ENCODE measurements around the gene CELF4.

Gene CELF4

GRCh38 chr18:37442477-37442876 is 123.1 kb downstream of the CELF4 start:
- no peak for TF ChIP-seq CTCF (IDR thresholded peaks at IDR 0.05; ENCODE audit: borderline replicate concordance, extremely low read depth, low read length, poor library complexity, severe bottlenecking)
- TF ChIP-seq EZH2 (IDR thresholded peaks at IDR 0.05; ENCODE audit: borderline replicate concordance, low read depth, low read length, severe bottlenecking), result no peak
- no peak for ATAC-seq (ENCODE audit: insufficient read depth, low read depth)

DNA sequence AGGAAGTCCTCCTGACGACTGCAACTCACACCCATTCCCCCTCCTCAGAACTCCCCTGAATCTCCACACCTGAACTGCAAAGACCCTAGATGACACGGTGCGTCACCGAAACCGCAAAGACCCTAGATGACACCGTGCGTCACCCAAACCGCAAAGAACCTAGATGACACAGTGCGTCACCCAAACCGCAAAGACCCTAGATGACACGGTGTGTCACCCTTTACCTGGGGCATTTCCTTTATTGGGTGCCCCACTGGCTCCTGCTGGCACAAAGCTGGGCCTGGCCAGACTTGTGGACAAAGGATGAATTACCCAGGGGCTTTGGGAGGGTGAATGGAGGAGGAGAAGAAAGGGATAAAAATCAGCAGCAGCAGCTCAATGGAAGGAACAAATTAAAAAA is 123.8 kb downstream of the CELF4 start:
- H2AFZ ChIP-seq (ENCODE audit: low read depth, low read length), result no peak overlapping the region
- H3K9me3 ChIP-seq (ENCODE audit: insufficient read depth, low read length, severe bottlenecking), result no peaks in the 10 kb centered on the region
- H3K27me3 ChIP-seq (ENCODE audit: insufficient read depth, low read length, poor library complexity), result no peaks in the 10 kb centered on the region
- ATAC-seq (ENCODE audit: insufficient read depth, low read depth), result no peak
- no peaks in the 10 kb centered on the region for H4K20me1 ChIP-seq (ENCODE audit: insufficient read depth, low read length)
- no peak for TF ChIP-seq EZH2 (IDR thresholded peaks at IDR 0.05; ENCODE audit: borderline replicate concordance, low read depth, low read length, severe bottlenecking)
- TF ChIP-seq CTCF (IDR thresholded peaks at IDR 0.05; ENCODE audit: borderline replicate concordance, extremely low read depth, low read length, poor library complexity, severe bottlenecking), result no peak
- no peak overlapping the region for H3K27ac ChIP-seq (ENCODE audit: low read length)
- no peak overlapping the region for H3K4me2 ChIP-seq (ENCODE audit: insufficient read depth, low read length)
- H3K9ac ChIP-seq (ENCODE audit: low read depth, low read length), result no peak overlapping the region
- H3K79me2 ChIP-seq (ENCODE audit: insufficient read depth, low read length), result no peaks in the 10 kb centered on the region
- H3K36me3 ChIP-seq (ENCODE audit: insufficient read depth, low read length), result no peaks in the 10 kb centered on the region
- H3K4me3 ChIP-seq (ENCODE audit: low read depth in 1 of 2, low read length in 2 of 2), result no peak overlapping the region
- peaks cover 16% of the 10 kb centered on the region for H3K4me1 ChIP-seq (ENCODE audit: insufficient read depth, low read length)
- no peak for DNase-seq

More at GRCh38 chr18:37442477-37442876, 123.1 kb downstream of the CELF4 start:
- H4K20me1 ChIP-seq (ENCODE audit: insufficient read depth, low read length), result no peaks in the 10 kb centered on the region
- H2AFZ ChIP-seq (ENCODE audit: low read depth, low read length), result no peak overlapping the region
- no peaks in the 10 kb centered on the region for H3K27me3 ChIP-seq (ENCODE audit: insufficient read depth, low read length, poor library complexity)
- H3K27ac ChIP-seq (ENCODE audit: low read length), result no peak overlapping the region
- no peaks in the 10 kb centered on the region for H3K9me3 ChIP-seq (ENCODE audit: insufficient read depth, low read length, severe bottlenecking)
- no peaks in the 10 kb centered on the region for H3K36me3 ChIP-seq (ENCODE audit: insufficient read depth, low read length)
- no peak overlapping the region for H3K4me3 ChIP-seq (ENCODE audit: low read depth in 1 of 2, low read length in 2 of 2)
- H3K4me2 ChIP-seq (ENCODE audit: insufficient read depth, low read length), result no peak overlapping the region
- H3K4me1 ChIP-seq (ENCODE audit: insufficient read depth, low read length), result peaks cover 9% of the 10 kb centered on the region
- H3K79me2 ChIP-seq (ENCODE audit: insufficient read depth, low read length), result no peaks in the 10 kb centered on the region
- DNase-seq, result no peak
- H3K9ac ChIP-seq (ENCODE audit: low read depth, low read length), result no peak overlapping the region

- Histone ChIP-seq H3K79me2 (ENCODE audit: insufficient read depth, low read length) (no peaks in the 10 kb centered on the region), H4K20me1 (ENCODE audit: insufficient read depth, low read length) (no peaks in the 10 kb centered on the region), H3K36me3 (ENCODE audit: insufficient read depth, low read length) (no peaks in the 10 kb centered on the region), H3K9ac (ENCODE audit: low read depth, low read length) (no peak overlapping the region), H3K9me3 (ENCODE audit: insufficient read depth, low read length, severe bottlenecking) (no peaks in the 10 kb centered on the region), H3K4me1 (ENCODE audit: insufficient read depth, low read length) (peaks cover 32% of the 10 kb centered on the region), H2AFZ (ENCODE audit: low read depth, low read length) (no peak overlapping the region), H3K4me2 (ENCODE audit: insufficient read depth, low read length) (no peak overlapping the region), H3K27me3 (ENCODE audit: insufficient read depth, low read length, poor library complexity) (no peaks in the 10 kb centered on the region), H3K27ac (ENCODE audit: low read length) (no peak overlapping the region), H3K4me3 (ENCODE audit: low read depth in 1 of 2, low read length in 2 of 2) (no peak overlapping the region)
- DNase-seq (no peak), ATAC-seq (ENCODE audit: insufficient read depth, low read depth) (no peak)
- TF ChIP-seq CTCF (IDR thresholded peaks at IDR 0.05; ENCODE audit: borderline replicate concordance, extremely low read depth, low read length, poor library complexity, severe bottlenecking) (no peak), EZH2 (IDR thresholded peaks at IDR 0.05; ENCODE audit: borderline replicate concordance, low read depth, low read length, severe bottlenecking) (no peak)
Observed at GRCh38 chr18:37440206-37440605, 125.4 kb downstream of the CELF4 start.

Measured in DND-41 (cell line).